Stimulated activated CD8-positive, alpha-beta memory T cell treated with anti-CD3 and anti-CD28 coated beads, Interleukin-15, amount 100 ng/mL, for 4 hours (primary cell): ENCODE results near the gene RC3H1.
"Not testable (repeated sequence)": the region's sequence is repeated elsewhere in the genome, so short reads cannot be mapped to it uniquely, and the experiment has no call there.

Source experiments
- DNase-seq, 2 donors: peaks; one replicate each; pipeline ENCODE4 v3.0.0-alpha.2; 2020; ENCODE audit warnings: low read depth in 2 of 2

The RC3H1 gene

DNA sequence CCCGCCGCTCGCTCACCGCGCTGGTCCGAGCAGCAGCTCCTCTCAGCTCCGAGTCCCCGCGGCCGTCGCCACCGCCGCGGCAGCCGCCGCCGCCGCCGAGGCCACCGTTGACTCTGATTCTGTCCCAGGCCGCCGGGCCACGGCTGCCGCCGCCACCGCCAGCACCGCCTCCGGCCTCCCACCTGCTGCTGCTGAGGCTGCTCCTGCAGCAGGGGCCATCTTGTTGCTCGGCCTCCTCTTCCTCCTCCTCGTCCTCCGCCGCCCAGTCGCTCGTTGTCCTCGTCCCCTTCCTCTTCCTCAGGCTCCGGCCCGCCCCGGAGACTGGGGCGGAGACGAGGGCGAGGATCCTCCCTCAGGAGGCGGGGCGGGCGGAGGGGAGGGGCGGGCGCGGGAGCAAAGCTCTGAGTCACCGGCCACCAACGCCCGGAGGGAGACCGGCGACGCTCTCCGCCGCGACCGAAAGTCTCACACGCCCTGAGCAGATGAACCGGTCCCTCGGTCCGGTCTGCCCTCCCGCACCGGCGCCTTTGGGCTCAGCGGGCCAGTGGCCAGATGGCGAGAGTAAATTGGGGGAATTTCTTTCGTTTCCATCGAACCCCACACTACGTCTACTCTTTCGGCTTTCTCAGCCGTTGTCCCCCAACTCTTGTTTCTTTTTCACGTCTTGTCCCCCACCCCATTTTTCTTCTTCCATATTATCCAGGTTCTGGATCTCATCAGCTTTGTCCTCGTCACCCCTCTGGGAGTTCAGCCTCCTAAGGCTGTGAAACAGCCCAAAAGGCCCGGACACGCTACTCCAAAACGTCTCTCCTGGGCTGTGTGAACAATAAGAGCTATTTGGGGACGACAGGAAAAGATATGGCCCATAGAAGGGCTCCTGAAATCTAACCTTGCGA lies at the start of gene RC3H1:
TSS of gene RC3H1 (minus strand) at position 278 of the 896 bp plus-strand sequence. CDS start 29,372 bp downstream, outside the sequence.
- DNase-seq, result peak; percentile 73 to 84

GRCh38 chr1:174070614-174071013 lies 48.5 kb upstream of the RC3H1 start:
- DNase-seq, result no peak

- no peak for DNase-seq
These were observed 45.8 kb upstream of the RC3H1 start for GRCh38 chr1:174068000-174068399.

- no peak for DNase-seq
These were observed 37.9 kb upstream of the RC3H1 start for GRCh38 chr1:174060090-174060489.

DNA sequence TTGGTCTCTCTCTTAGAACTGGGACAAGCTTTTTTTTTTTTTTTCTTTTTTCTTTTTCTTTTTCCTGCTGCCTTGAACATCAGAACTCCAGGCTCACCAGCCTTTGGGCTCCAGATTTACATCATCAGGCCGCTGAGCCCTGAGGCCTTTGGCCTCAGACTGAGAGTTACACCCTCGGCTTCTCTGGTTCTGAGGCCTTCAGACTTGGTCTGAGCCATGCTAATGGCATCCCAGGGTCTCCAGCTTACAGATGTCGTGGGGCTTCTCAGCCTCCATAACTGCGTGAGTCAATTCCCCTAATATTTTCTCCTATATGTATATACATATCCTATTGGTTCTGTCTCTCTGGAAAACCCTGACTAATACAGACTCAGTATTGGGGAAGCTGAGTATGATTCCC lies 36.5 kb upstream of the RC3H1 start:
- no peak for DNase-seq

DNA sequence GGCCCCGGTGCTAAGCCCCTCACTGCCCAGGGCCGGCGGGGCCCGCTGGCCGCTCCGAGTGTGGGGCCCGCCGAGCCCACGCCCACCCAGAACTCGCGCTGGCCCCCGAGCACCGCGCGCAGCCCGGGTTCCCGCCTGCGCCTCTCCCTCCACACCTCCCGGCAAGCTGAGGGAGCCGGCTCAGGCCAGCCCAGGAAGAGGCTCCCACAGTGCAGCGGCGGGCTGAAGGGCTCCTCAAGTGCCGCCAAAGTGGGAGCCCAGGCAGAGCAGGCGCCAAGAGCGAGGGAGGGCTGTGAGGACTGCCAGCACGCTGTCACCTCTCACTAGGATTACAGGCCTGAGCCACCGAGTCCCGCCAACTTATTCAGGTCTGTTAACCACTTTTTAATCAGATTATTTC lies 34.5 kb upstream of the RC3H1 start:
- not testable (repeated sequence) for DNase-seq

DNA sequence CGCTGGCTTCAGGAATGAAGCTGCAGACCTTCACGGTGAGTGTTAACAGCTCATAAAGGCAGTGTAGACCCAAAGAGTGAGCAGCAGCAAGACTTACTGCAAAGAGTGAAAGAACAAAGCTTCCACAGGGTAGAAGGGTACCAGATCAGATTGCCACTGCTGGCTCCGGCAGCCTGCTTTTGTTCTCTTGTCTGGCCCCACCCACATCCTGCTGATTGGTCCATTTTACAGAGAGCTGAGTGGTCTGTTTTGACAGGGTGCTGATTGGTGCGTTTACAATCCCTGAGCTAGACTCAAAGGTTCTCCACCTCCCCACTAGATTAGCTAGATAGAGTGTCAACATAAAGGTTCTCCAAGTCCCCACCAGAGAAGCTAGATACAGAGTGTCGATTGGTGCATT lies 33.6 kb upstream of the RC3H1 start:
- DNase-seq, result not testable (repeated sequence)

DNA sequence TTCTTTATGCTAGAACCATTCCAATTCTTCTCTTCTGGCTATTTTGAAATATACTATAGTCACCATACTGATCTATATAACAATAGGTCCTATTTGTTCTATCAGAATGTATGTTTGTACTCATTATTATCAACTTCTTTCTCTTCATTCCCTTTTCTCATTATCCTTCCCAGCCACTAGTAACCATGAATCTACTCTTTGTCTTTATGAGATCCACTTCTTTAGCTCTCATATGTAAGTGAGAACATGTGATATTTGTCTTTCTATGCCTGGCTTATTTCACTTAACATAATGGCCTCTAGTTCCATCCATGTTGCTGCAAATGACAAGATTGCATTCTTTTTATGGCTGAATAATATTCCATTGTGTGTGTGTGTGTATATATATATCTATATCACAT lies 31.7 kb upstream of the RC3H1 start:
- no peak for DNase-seq

DNA sequence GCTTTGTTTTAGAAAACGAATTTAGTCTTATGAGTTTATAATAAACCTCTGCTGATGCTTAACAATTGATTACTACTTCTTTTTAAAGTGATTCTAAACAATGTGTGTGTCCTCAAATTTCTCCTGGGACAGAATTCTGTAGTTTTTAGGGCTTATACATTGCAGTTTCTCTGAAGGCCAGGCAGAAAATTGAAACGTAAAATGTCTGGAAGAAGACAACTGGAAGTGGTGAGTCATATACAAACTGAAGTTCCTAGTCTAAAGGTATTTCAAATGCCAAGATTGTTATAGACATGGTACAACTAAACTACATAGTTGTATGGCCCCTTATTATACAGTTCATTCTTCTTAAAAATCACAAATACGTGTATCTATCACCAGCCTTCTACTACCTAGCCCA lies 30.5 kb upstream of the RC3H1 start:
- no peak for DNase-seq

DNA sequence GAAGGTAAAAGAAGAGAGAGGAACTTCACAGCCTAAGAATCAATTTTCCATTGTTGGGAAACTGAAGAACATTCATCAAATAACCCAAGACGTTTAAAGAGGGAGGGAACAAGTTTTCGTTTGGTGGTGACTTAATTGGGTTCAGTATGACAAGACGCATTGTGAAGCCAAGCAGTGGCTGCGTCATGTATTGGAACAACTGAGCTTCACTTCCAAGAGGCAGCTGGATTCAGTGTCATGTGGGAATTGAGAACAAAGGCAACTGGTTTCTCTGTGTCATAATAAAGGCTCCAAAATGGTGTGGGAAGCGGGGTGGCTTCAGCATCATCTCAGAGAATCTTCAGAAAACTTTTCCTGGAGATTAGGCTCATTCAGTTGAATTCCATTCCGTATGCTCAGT lies 29.8 kb upstream of the RC3H1 start:
- DNase-seq, result no peak

DNA sequence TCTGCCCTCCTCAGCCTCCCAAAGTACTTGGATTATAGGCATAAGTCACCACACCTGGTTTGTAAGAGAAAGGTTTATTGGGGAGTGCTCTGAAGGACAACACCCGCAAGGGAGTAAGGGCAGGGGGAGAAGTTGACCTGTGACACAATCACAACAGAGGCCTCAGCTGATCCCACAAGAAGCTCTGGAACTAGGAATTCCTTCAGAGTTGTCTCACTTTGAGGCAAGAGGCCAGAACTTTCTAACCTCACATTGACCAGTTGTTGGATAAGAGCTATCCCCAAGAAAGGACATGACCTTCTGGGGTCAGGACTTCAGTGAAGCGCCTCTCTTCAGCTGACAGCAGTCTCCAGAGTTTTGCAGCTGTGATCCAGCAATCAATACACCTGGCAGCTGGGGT lies 27.4 kb upstream of the RC3H1 start:
- no peak for DNase-seq

- no peak for DNase-seq
These were observed 22.5 kb upstream of the RC3H1 start for GRCh38 chr1:174044418-174045222.

- DNase-seq, result not testable (repeated sequence)
These were observed 20.4 kb upstream of the RC3H1 start for GRCh38 chr1:174042509-174042908.

- DNase-seq, result no peak
These were observed 19.2 kb upstream of the RC3H1 start for GRCh38 chr1:174041369-174041768.

DNA sequence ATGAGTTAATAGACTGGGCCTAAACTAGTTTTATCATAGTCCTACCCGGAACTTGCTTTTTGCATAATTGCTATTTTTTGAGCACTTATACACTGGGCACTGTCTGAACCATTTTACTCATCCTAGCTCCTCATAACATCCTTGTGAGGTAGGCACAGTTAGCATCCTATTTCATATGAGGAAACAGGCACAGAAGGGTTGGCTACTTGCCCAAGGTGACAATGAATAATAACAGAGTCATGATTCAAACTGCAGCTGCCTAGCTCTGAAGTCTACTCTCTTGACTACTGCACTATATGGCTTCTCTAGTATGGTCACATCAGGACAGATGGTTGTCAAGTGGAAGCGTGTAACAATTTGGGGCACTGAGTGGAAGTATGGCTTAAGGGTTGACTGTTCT lies 18.2 kb upstream of the RC3H1 start:
- no peak for DNase-seq

DNA sequence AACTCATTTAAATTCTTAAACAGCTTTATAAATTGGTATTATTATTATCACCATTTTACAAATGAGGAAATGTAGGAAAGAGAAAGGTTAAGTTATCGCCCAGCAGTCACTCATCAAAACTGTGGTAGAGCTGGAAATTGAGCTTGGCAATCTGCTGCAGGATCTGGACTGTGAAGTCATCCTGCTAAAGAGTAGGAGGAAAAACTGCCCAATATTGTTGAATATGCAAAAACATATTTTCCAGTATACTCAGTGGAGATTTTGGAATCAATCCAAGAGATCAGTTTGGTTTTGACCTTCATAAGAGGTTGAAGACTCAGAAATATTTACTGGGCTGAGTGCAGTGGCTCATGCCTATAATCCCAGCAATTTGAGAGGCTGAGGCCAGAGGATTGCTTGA lies 16.9 kb upstream of the RC3H1 start:
- no peak for DNase-seq

DNA sequence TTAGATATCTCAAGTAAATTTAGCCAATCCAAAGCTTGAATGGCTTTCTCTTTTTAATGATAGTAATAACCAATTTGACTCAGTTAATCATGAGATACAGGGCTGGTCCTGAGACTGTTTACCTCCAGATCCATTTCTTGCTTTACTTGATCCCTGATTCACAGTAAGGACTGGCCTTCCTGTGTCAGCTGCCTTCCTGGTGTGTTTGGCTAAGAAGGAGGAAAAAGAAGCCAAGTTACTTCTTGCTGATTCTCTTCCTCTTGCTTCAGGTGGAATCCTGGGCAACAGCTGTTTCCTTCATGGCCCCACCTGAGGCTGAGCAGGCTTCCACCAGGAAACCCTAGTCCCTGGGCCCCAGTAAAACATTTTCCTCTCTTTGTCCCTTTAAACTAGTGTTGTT lies 14.6 kb upstream of the RC3H1 start:
- DNase-seq, result no peak

DNA sequence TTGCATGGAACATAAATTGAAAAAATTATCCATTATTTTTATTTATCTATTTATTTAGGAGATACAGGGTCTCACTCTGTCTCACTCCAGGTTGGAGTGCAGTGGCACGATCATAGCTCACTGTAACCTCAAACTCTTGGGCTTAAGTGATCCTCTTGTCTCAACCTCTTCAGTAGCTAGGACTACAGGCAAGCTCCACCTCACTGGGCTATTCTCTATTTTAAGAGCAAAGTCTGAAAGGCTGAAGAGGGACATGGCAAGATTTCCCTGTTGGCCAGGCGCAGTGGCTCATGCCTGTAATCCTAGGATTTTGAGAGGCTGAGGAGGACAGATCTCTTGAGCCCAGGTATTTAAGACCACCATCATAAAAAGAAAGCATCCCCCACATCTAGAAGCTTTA lies 14.0 kb upstream of the RC3H1 start:
- no peak for DNase-seq

- DNase-seq, result no peak
These were observed 10.6 kb upstream of the RC3H1 start for GRCh38 chr1:174032671-174033222.

GRCh38 chr1:174031099-174031498 lies 8.9 kb upstream of the RC3H1 start:
- DNase-seq, result no peak

DNA sequence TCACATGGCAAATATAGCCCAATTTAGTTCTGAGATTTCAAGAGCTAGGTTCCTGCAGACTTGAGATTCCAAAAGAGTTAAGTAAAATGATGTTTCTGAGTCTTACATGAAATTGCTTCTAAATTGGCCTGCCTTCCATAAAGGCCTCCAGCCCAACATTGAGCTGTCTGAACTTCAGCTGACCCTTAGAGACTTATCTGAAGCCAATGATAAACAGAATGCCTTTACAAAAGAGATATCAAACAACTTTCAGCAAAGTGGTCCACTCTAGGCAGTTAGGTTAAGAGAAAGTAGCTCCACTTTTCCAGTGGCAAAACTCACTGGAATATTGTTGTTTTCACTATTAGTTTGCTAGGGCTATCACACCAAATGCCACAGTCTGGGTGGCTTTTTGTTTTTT lies 6.3 kb upstream of the RC3H1 start:
- no peak for DNase-seq

GRCh38 chr1:174023440-174023839 lies 1.3 kb upstream of the RC3H1 start:
- no peak for DNase-seq

DNA sequence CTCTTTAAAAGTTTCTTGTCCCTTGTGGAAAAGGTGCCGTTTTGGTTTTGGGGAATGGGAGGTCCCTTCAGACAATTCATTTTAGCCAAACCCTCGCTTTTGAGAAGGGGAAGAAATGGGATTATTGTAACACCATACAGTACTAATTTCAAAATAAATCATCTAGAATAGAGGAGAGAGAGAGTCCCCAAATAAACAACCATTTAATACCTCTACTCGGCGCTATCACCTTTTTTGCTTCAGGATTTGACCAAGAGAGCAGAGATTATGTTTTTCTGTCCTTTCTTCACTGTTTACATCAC lies 770 bp upstream of the RC3H1 start:
- no peak for DNase-seq
